Tibial nerve (tissue), 4 donors: ENCODE results near the gene ZCCHC10. TPM values are rescaled to one million over a fixed set of nuclear protein-coding genes. Genes with fewer than 3 reads are reported as not detected.
"Not testable (repeated sequence)": the region's sequence is repeated elsewhere in the genome, so short reads cannot be mapped to it uniquely, and the experiment has no call there.

ENCODE experiments used
- DNase-seq, 2 donors: peaks; one replicate each; pipeline ENCODE4 v3.0.0-alpha.2; 2019; ENCODE audit warnings: low spot score in 2 of 2
- H3K27ac ChIP-seq, 4 donors: fragments of 200-600 bp; sonication (generic) in 3 of 4; one replicate each; pipeline ENCODE4 v1.5.1; 2017 to 2019; ENCODE audit warnings: mild to moderate bottlenecking in 1 of 4
- H3K27me3 ChIP-seq, 2 donors: fragments of 200-600 bp; sonication (generic) in 1 of 2; one replicate each; pipeline versions ENCODE4 v1.5.1 to v1.6.0; 2017 to 2019
- H3K36me3 ChIP-seq, 3 donors: fragments of 200-600 bp; sonication (generic); one replicate each; pipeline ENCODE4 v1.5.1; 2018 to 2019
- H3K4me1 ChIP-seq, 4 donors: fragments of 200-600 bp; sonication (generic) in 3 of 4; one replicate each; pipeline ENCODE4 v1.5.1; 2017 to 2019
- H3K4me3 ChIP-seq, 4 donors: fragments of 200-600 bp; sonication (generic) in 3 of 4; one replicate each; pipeline ENCODE4 v1.5.1; 2017 to 2019; ENCODE audit warnings: mild to moderate bottlenecking in 1 of 4, moderate library complexity in 1 of 4
- H3K9me3 ChIP-seq, 4 donors: fragments of 200-600 bp; sonication (generic) in 3 of 4; one replicate each; pipeline ENCODE4 v1.5.1; 2017 to 2019
- CTCF ChIP-seq, 5 experiments: fragments of 200-600 bp in 3 of 5; fragments of 450-650 bp in 2 of 5; sonication (generic) in 3 of 5; IDR thresholded peaks; one replicate each; pipeline ENCODE4 v1.5.1; 2016 to 2019; ENCODE audit warnings: antibody characterized with exemption in 5 of 5, mild to moderate bottlenecking in 3 of 5, moderate library complexity in 2 of 5
- EP300 ChIP-seq, 2 donors: sonication (generic); formaldehyde crosslinking; IDR thresholded peaks; one replicate each; pipeline ENCODE4 v1.6.1; 2017; ENCODE audit warnings: antibody characterized with exemption in 2 of 2, mild to moderate bottlenecking in 1 of 2
- POLR2A ChIP-seq, 2 donors: fragments of 450-650 bp; IDR thresholded peaks; one replicate each; pipeline ENCODE4 v1.6.1; 2017; ENCODE audit warnings: antibody characterized with exemption in 2 of 2, mild to moderate bottlenecking in 2 of 2, moderate library complexity in 2 of 2
- WGBS, 2 donors: methylation state at CpG; one replicate each; pipeline ENCODE4 v1.1.5; 2018; 5-methylcytosine and 5-hydroxymethylcytosine counted together
- total RNA-seq, 4 donors: library from RNA; depleted of rRNA; stranded (reverse); fragments of >200 nt; gene quantifications; one replicate each; pipeline ENCODE4 v1.1.0, GENCODE V29; 2016

The ZCCHC10 gene
- total RNA-seq, 4 donors from 2014 or later = 7.4 to 9.0 (median 8.3) TPM

GRCh38 chr5:132962429-132963021 lies 63.8 kb downstream of the ZCCHC10 start:
- DNase-seq = peak in 1 of 2 donors; percentile 30
- H3K9me3 ChIP-seq = no peaks in the 10 kb centered on the region
- H3K27me3 ChIP-seq = no peaks in the 10 kb centered on the region
- H3K36me3 ChIP-seq = peaks cover 0 to 1% (median 0%) of the 10 kb centered on the region in 3 donors
- TF ChIP-seq CTCF (IDR thresholded peaks at IDR 0.05) = no peak
- peak in 1 of 2 donors; percentile 50 for TF ChIP-seq POLR2A (IDR thresholded peaks at IDR 0.05)
- peak; percentile 10 to 86 for TF ChIP-seq EP300 (IDR thresholded peaks at IDR 0.05)
- peak overlapping the region; percentile 75 to 99 (median 91) for H3K4me3 ChIP-seq
- peak overlapping the region; percentile 93 to 100 (median 98) for H3K27ac ChIP-seq
- WGBS, 2 donors = 0 to 1% methylated on average over 21 of the region's 21 CpGs
- H3K4me1 ChIP-seq = peaks cover 0 to 28% (median 25%) of the 10 kb centered on the region in 4 donors

GRCh38 chr5:132961887-132962286 lies 64.5 kb downstream of the ZCCHC10 start:
- peaks cover 0 to 8% (median 0%) of the 10 kb centered on the region in 3 donors for H3K36me3 ChIP-seq
- DNase-seq = no peak
- H3K27me3 ChIP-seq = no peaks in the 10 kb centered on the region
- 8 to 9% methylated on average over 5 of the region's 5 CpGs for WGBS, 2 donors
- peak overlapping the region; percentile 75 to 99 (median 91) for H3K4me3 ChIP-seq
- H3K27ac ChIP-seq = peak overlapping the region; percentile 93 to 100 (median 98)
- H3K9me3 ChIP-seq = no peaks in the 10 kb centered on the region
- peaks cover 0 to 34% (median 25%) of the 10 kb centered on the region in 4 donors for H3K4me1 ChIP-seq
- no peak for TF ChIP-seq CTCF (IDR thresholded peaks at IDR 0.05)

GRCh38 chr5:132961123-132961815 lies 65.1 kb downstream of the ZCCHC10 start:
- Histone ChIP-seq H3K4me1 (peaks cover 0 to 38% (median 25%) of the 10 kb centered on the region in 4 donors), H3K4me3 (peak overlapping the region in 3 of 4 donors; percentile 88 to 99 (median 94)), H3K27ac (peak overlapping the region in 3 of 4 donors; percentile 93 to 100 (median 97))
- H3K36me3 ChIP-seq, DNase-seq, H3K27me3 ChIP-seq, H3K9me3 ChIP-seq: not testable (repeated sequence)
- 84 to 88% methylated on average over 11 of the region's 11 CpGs for WGBS, 2 donors

- Histone ChIP-seq H3K36me3 (peaks cover 0 to 21% (median 0%) of the 10 kb centered on the region in 3 donors), H3K4me1 (peaks cover 0 to 55% (median 15%) of the 10 kb centered on the region in 4 donors)
- H3K27ac ChIP-seq, H3K27me3 ChIP-seq, H3K4me3 ChIP-seq, DNase-seq, H3K9me3 ChIP-seq: not testable (repeated sequence)
- WGBS, 2 donors = 82 to 91% methylated on average over 6 of the region's 6 CpGs
Observed at GRCh38 chr5:132956166-132956799, 70.1 kb downstream of the ZCCHC10 start.

GRCh38 chr5:132953710-132954109 lies 72.6 kb downstream of the ZCCHC10 start:
- Histone ChIP-seq H3K27me3 (no peaks in the 10 kb centered on the region), H3K36me3 (peaks cover 0 to 21% (median 0%) of the 10 kb centered on the region in 3 donors), H3K4me1 (peaks cover 0 to 40% (median 2%) of the 10 kb centered on the region in 4 donors), H3K4me3 (no peak overlapping the region), H3K27ac (no peak overlapping the region), H3K9me3 (no peaks in the 10 kb centered on the region)
- no peak for DNase-seq
- TF ChIP-seq EP300 (IDR thresholded peaks at IDR 0.05) (no peak), POLR2A (IDR thresholded peaks at IDR 0.05) (no peak), CTCF (IDR thresholded peaks at IDR 0.05) (no peak)
- 77 to 80% methylated on average over 6 of the region's 6 CpGs for WGBS, 2 donors

- no peaks in the 10 kb centered on the region for H3K27me3 ChIP-seq
- no peak overlapping the region for H3K4me3 ChIP-seq
- H3K36me3 ChIP-seq = peaks cover 0 to 21% (median 0%) of the 10 kb centered on the region in 3 donors
- 93 to 95% methylated on average over 2 of the region's 2 CpGs for WGBS, 2 donors
- DNase-seq = no peak
- TF ChIP-seq EP300 (IDR thresholded peaks at IDR 0.05) = no peak
- TF ChIP-seq CTCF (IDR thresholded peaks at IDR 0.05) = no peak
- TF ChIP-seq POLR2A (IDR thresholded peaks at IDR 0.05) = no peak
- H3K4me1 ChIP-seq = peaks cover 0 to 40% (median 2%) of the 10 kb centered on the region in 4 donors
- no peaks in the 10 kb centered on the region for H3K9me3 ChIP-seq
- H3K27ac ChIP-seq = no peak overlapping the region
Observed at GRCh38 chr5:132952829-132953228, 73.5 kb downstream of the ZCCHC10 start.
